Stimulated activated CD8-positive, alpha-beta memory T cell treated with anti-CD3 and anti-CD28 coated beads, Interleukin-7, amount 100 ng/mL, for 4 hours (primary cell): ENCODE measurements around the gene ITGA1.

Experiments used
- DNase-seq, 2 donors: peaks; one replicate each; pipeline ENCODE4 v3.0.0-alpha.2; 2020; ENCODE audit warnings: low read depth in 2 of 2

Gene ITGA1

DNA sequence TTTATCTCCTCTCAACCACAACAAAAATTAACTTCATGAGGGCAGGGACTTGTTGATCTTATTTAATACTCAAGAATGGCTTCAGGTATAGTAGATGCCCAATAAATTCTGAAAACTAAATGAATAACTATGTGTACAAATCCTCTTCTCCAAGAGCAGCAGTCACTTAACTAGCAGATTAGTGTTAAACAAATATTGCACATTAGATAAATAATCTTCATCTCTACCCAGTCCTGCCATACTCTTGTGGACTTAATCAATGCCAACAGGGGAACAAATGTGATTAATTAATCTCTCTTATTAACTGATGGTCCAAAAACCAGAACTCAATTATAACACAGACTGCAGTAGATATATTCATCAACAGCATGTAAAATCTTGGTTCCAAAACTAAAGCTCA lies 15.0 kb upstream of the ITGA1 start:
- DNase-seq, result no peak

DNA sequence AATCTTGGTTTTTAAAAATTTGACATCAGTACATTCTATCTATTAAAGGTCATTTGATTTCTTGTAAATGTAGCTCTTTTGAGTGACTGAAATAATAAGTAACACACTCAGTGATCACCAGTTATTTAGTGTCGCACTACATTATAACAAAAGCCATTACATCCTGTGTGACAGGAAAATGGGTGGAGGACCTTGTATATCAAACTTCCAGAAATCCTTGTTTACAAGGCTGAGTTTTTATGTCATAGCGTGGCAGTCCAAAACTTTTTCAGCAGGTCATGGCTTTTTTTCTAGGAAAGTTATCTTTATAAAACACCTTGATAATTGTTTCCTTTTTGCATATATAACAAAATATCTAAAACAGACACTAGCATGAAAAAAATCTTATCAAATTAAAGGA lies 14.4 kb upstream of the ITGA1 start:
- no peak for DNase-seq

DNA sequence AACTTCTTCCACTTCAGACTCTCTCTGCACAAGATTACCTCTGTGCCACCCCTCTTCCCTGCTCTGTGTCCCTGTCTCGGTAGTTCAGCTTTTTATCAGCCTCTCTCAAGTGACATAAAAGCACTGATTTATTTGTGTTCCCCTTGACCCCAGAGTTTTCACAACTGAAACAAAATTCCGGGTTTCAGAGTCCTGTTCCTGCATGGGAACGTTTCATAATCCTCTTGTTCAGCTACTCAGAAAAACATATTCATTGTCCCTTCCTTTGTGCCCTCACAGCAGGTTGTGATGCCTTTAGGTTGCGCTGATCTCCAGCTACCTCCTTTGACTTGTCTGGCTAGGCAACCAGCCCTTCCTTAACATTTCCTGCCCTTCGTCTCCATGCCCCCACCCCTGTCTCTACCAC lies 13.7 kb upstream of the ITGA1 start:
- no peak for DNase-seq

GRCh38 chr5:52776116-52776515 lies 11.6 kb upstream of the ITGA1 start:
- peak in 1 of 2 donors; percentile 30 for DNase-seq

- no peak for DNase-seq
Observed at GRCh38 chr5:52777186-52777585, 10.5 kb upstream of the ITGA1 start.

DNA sequence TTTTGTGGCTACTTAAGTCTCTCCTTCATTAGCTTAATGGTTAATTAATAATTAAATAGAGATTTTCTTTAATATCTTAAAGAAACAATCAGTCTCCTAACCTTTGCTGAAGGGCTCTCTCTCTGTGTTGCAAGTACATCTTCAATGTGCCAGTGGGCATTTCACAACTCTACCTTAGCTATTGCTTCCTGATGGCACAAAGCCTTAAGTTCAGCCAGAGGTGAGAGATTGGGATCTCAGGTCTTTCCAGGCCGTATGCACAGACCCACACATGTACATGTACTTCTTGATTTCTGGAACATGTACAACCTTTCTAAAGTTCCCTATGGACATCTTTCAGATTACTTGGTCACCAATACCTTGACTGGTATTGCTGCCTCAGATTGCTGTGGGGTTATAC lies 8.9 kb upstream of the ITGA1 start:
- no peak for DNase-seq

DNA sequence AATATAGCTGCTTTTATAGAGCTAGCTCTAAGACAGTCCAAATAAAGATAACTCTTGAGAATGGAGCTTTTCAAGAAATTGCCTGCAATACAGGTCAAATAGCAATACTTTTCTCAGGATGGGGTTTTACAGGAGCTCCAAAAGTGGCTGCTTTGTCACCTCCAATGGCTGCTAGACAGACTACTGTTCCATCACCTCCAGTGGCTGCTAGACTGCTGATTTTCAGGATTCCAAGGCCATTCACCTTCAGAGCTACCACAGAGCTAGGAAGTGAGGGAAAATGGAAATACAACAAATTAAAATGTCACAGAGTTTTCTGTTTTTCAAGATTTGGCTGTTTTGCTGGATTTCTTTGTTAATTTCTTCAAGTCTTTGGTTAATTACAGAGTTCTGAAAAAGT lies 8.5 kb upstream of the ITGA1 start:
- DNase-seq, result no peak

- no peak for DNase-seq
Observed at GRCh38 chr5:52783226-52783959, 4.3 kb upstream of the ITGA1 start.

GRCh38 chr5:52784737-52785136 lies 3.0 kb upstream of the ITGA1 start:
- no peak for DNase-seq

- DNase-seq, result no peak
Observed at GRCh38 chr5:52786391-52786790, 1.3 kb upstream of the ITGA1 start.

GRCh38 chr5:52786949-52787599 lies 642 bp upstream of the ITGA1 start:
- DNase-seq, result no peak

GRCh38 chr5:52788505-52788821 lies 747 bp downstream of the ITGA1 start:
- DNase-seq, result no peak

GRCh38 chr5:52789378-52789777 lies 1.7 kb downstream of the ITGA1 start:
- no peak for DNase-seq

- no peak for DNase-seq
Observed at GRCh38 chr5:52789851-52790250, 2.1 kb downstream of the ITGA1 start.

GRCh38 chr5:52791366-52791765 lies 3.6 kb downstream of the ITGA1 start:
- DNase-seq, result no peak

DNA sequence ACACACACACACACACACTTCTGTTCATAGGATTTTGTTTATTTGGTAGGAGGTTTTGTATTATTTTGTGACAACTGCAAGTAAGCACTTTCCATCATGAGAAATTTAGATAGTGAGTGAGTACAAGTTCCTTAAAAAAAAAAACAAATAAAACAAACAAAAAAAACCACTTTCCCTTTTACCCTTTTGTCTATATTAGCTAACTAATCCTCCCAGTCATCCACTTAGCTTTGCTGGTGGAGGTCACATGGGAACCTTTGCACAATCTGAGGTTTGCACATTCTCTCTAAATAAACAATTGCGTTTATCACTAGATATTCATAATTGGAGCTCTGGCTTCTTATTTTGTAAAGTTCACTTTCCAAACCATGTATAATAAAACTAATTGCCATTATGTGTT lies 6.8 kb downstream of the ITGA1 start:
- DNase-seq, result no peak

GRCh38 chr5:52796031-52796430 lies 8.3 kb downstream of the ITGA1 start:
- no peak for DNase-seq

GRCh38 chr5:52796516-52797103 lies 8.9 kb downstream of the ITGA1 start:
- DNase-seq, result no peak

DNA sequence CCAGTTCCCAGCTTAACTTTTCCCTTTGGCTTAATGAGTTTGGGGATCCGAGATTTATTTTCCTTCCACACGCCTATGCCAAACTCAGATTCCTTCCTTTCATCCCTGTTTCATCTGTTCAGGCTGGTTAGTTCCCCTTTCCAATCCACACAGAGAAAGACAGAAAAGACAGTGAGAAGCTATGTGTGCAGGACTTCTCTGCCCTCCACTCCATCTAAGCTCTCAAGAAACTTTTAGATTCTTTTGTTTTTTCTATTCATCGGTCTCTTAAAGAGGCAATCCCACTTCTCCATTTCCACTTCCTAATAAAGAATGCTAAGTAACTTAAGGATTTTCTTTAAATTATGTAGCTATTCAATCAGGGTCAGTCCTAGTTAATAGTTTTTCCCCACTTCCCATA lies 11.2 kb downstream of the ITGA1 start:
- no peak for DNase-seq

DNA sequence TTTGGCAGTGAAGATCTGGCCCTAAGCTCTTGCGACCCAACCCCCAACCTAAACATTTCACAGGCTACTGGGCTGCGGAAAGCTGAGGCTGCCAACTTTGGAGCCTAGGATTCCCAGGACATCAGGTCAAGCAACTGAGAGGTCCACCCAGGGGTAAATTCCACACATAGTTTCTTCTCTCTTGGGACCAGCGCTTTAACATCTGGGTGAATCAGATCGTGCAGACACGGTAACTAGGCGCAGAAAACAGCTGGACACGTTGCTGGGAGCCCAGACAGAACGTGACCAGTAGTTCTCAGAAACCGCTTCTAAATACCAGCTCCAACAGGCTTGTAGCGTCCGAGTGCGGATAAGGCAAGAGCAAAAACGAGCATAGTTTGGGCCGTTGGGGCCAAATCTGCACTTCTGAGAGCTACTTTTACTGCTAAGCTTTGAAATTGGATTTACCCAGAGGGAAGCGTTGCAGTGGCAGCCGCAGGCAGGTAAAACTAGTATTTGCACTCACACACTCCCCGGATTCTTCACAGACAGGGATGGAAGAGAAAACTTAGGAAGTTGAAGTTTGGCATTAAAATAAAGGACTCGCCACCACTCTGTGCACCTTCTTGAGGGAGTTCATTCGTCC lies 11.8 kb downstream of the ITGA1 start:
- DNase-seq, result no peak

DNA sequence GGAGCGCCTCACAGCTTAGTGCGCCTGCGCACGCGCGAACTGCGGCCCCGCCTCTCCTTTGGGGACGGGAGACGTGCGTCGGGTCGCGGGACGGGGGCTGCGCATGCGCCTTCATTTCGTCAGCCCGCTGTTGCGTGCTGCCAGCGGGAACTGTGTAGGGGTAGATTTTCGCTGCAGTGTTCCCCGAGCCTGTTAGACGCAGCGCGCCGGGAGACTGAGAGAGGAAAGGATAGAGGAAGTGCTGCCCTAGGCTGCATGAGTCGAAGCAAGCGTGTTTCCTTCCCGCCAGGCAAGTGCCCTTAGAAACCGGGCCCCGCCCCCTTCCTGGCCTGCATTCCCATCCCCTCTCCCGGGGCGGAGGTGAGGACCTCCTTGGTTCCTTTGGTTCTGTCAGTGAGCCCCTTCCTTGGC lies 12.3 kb downstream of the ITGA1 start:
- DNase-seq, result peak; percentile 91 to 96

GRCh38 chr5:52800394-52801213 lies 12.9 kb downstream of the ITGA1 start:
- peak in 1 of 2 donors; percentile 39 for DNase-seq
